HepG2 (cell line): Measurements from ENCODE around the gene GLS2. TPM values are rescaled to one million over a fixed set of nuclear protein-coding genes. Genes with fewer than 3 reads are reported as not detected.

ENCODE experiments used
- AHR ChIP-seq: IDR thresholded peaks from 2 replicates; pipeline ENCODE4 v1.6.1; 2018; ENCODE audit warnings: missing genetic modification reagents, missing compliant biosample characterization
- ARNTL ChIP-seq: sonication (generic); formaldehyde crosslinking; IDR thresholded peaks from 2 replicates; pipeline ENCODE4 v1.4.0; 2020; ENCODE audit warnings: mild to moderate bottlenecking, missing genetic modification reagents
- BRD4 ChIP-seq: sonication (generic); formaldehyde crosslinking; IDR thresholded peaks from 2 replicates; pipeline ENCODE4 v1.4.0; 2020; ENCODE audit warnings: missing genetic modification reagents
- CHCHD3 ChIP-seq: sonication (generic); formaldehyde crosslinking; IDR thresholded peaks from 2 replicates; pipeline ENCODE4 v1.8.0; 2022; ENCODE audit warnings: mild to moderate bottlenecking, missing genetic modification reagents, moderate library complexity
- HIC2 ChIP-seq: sonication (generic); formaldehyde crosslinking; IDR thresholded peaks from 2 replicates; pipeline ENCODE4 v1.9.0; 2022; ENCODE audit warnings: low read depth, missing genetic modification reagents
- HINFP ChIP-seq: sonication (generic); formaldehyde crosslinking; IDR thresholded peaks from 2 replicates; pipeline ENCODE4 v1.4.0; 2020; ENCODE audit warnings: low read depth, mild to moderate bottlenecking, missing genetic modification reagents
- JARID2 ChIP-seq: sonication (generic); formaldehyde crosslinking; IDR thresholded peaks from 2 replicates; pipeline ENCODE4 v1.8.1; 2023; ENCODE audit warnings: missing genetic modification reagents, inconsistent platforms; ENCODE audit not compliant: insufficient replicate concordance
- NFKBIZ ChIP-seq: IDR thresholded peaks from 2 replicates; pipeline ENCODE4 v1.6.1; 2018; ENCODE audit warnings: missing genetic modification reagents, missing compliant biosample characterization
- SIN3A ChIP-seq: IDR thresholded peaks from 2 replicates; pipeline ENCODE4 v1.6.1; 2011; ENCODE audit warnings: low read depth, mild to moderate bottlenecking, control low read depth, low read length, borderline replicate concordance
- SMC3 ChIP-seq: IDR thresholded peaks from 2 replicates; pipeline ENCODE4 v1.6.1; 2011; ENCODE audit warnings: low read length, improper control_type of control experiment
- SP2 ChIP-seq: sonication (generic); formaldehyde crosslinking; IDR thresholded peaks from 2 replicates; pipeline ENCODE4 v1.5.1; 2020; ENCODE audit warnings: mild to moderate bottlenecking, missing genetic modification reagents
- TFDP1 ChIP-seq: IDR thresholded peaks from 2 replicates; pipeline ENCODE4 v1.6.1; 2016; ENCODE audit warnings: missing compliant biosample characterization, missing genetic modification reagents, borderline replicate concordance
- ZBTB39 ChIP-seq: sonication (generic); formaldehyde crosslinking; IDR thresholded peaks from 2 replicates; pipeline ENCODE4 v1.5.0; 2020; ENCODE audit warnings: missing genetic modification reagents
- ZBTB44 ChIP-seq: sonication (generic); formaldehyde crosslinking; IDR thresholded peaks from 2 replicates; pipeline ENCODE4 v1.4.0; 2020; ENCODE audit warnings: missing genetic modification reagents
- ZIK1 ChIP-seq: sonication (generic); formaldehyde crosslinking; IDR thresholded peaks from 2 replicates; pipeline ENCODE4 v1.5.0; 2020; ENCODE audit warnings: mild to moderate bottlenecking, low read depth, missing genetic modification reagents, borderline replicate concordance
- ZNF720 ChIP-seq: sonication (generic); formaldehyde crosslinking; IDR thresholded peaks from 2 replicates; pipeline ENCODE4 v1.4.0; 2020; ENCODE audit warnings: missing genetic modification reagents
- polyA plus RNA-seq, 8 experiments: library from polyadenylated mRNA; depleted of rRNA in 3 of 8; stranded (reverse) in 7 of 8; unstranded in 1 of 8; fragments of >200 nt; fragmentation: Illumina TruSeq in 4 of 8; extraction: Trizol in 4 of 8; gene quantifications; 2 replicates each; pipeline versions ENCODE4 v1.2.1 to v1.2.3, GENCODE V29; 2011 to 2016; ENCODE audit warnings: low read depth in 4 of 8, missing spikeins in 1 of 8, mixed read lengths in 1 of 8; ENCODE audit not compliant: insufficient read depth in 1 of 8
- total RNA-seq, 5 experiments: library from RNA; depleted of rRNA; stranded (reverse); fragments of >200 nt; fragmentation: Illumina TruSeq; extraction: Trizol; gene quantifications; 2 replicates each; pipeline ENCODE4 v1.2.3, GENCODE V29; 2016; ENCODE audit warnings: low read depth in 1 of 5
- TF ChIP-seq, protein P1 (sequence below): conservative IDR thresholded peaks from 2 replicates; pipeline ENCODE4 v1.6.1; 2018; ENCODE audit warnings: missing genetic modification reagents

The GLS2 gene
- total and polyA plus RNA-seq, 2 of the 13 experiments (the other 11 are each of a cell fraction or from before 2014, with no cell fraction given), result 8.6 to 12.2 TPM

GRCh38 chr12:56488041-56488955 lies at the start of gene GLS2 (continued):
- TF ChIP-seq ZBTB44 (peak; percentile 87; the same call in 1 of the 2 replicates), ZNF720 (no peak), TFDP1 (peak; percentile 99), HIC2 (CRISPR knock-in tag) (no peak), JARID2 (CRISPR knock-in tag) (no peak), NFKBIZ (CRISPR knock-in tag) (peak; percentile 71; the same call in 1 of the 2 replicates), SIN3A (0 out of 2 replicates have a peak, but pooled peaks have one; percentile 9), ZBTB39 (peak; percentile 33; the same call in 1 of the 2 replicates), SP2 (CRISPR knock-in tag) (peak; percentile 93), SMC3 (no peak), HINFP (CRISPR knock-in tag) (peak; percentile 85), CHCHD3 (CRISPR knock-in tag) (peak; percentile 88), ZIK1 (CRISPR knock-in tag) (no peak), AHR (CRISPR knock-in tag) (peak; percentile 82; the same call in 1 of the 2 replicates), BRD4 (CRISPR knock-in tag) (0 out of 2 replicates have a peak, but pooled peaks have one; percentile 55), ARNTL (CRISPR knock-in tag) (no peak)
- TF ChIP-seq, protein P1, sequence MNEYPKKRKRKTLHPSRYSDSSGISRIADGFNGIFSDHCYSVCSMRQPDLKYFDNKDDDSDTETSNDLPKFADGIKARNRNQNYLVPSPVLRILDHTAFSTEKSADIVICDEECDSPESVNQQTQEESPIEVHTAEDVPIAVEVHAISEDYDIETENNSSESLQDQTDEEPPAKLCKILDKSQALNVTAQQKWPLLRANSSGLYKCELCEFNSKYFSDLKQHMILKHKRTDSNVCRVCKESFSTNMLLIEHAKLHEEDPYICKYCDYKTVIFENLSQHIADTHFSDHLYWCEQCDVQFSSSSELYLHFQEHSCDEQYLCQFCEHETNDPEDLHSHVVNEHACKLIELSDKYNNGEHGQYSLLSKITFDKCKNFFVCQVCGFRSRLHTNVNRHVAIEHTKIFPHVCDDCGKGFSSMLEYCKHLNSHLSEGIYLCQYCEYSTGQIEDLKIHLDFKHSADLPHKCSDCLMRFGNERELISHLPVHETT (CRISPR knock-in tag), result no peak; the same call in 1 of the 2 replicates
